Lower lobe of right lung (tissue), 2 donors: ENCODE results near the gene C3orf70. TPM values are rescaled to one million over a fixed set of nuclear protein-coding genes. Genes with fewer than 3 reads are reported as not detected.
A peak's percentile ranks its signal among the peaks of the same experiment; 100 is the strongest.

ENCODE experiments used
- ATAC-seq, 2 donors: fragments of 200-7000 bp; cut with Tn5 transposase; one replicate each; pipeline ENCODE4 v1.9.1; 2020 to 2022; ENCODE audit warnings: mild to moderate bottlenecking in 2 of 2, moderate library complexity in 2 of 2
- DNase-seq: peaks from one replicate; pipeline ENCODE4 v3.0.0-alpha.2; 2020
- H3K27ac ChIP-seq: fragments of 200-600 bp; one replicate; pipeline ENCODE4 v1.8.0; 2022
- H3K27me3 ChIP-seq: fragments of 200-600 bp; one replicate; pipeline ENCODE4 v1.8.0; 2022; ENCODE audit warnings: low read depth
- H3K36me3 ChIP-seq: fragments of 200-600 bp; one replicate; pipeline ENCODE4 v1.8.0; 2022; ENCODE audit warnings: mild to moderate bottlenecking
- H3K4me1 ChIP-seq: fragments of 200-600 bp; one replicate; pipeline ENCODE4 v1.8.0; 2022
- H3K4me3 ChIP-seq: fragments of 200-600 bp; one replicate; pipeline ENCODE4 v1.8.0; 2022; ENCODE audit warnings: mild to moderate bottlenecking
- H3K9me3 ChIP-seq: fragments of 200-600 bp; one replicate; pipeline ENCODE4 v1.8.0; 2022
- intact Hi-C: fragments of 100-400 bp; cut with DNase I; formaldehyde crosslinking; loops from one replicate; pipeline ENCODE4 v1.11.0; 2022
- total RNA-seq: library from RNA; stranded (reverse); fragmentation: NEBNext Ultra II Directional; extraction: Animal tissue kit (Norgen Biotek cat#: 25700); gene quantifications from one replicate; pipeline ENCODE4 v1.2.1, GENCODE V29; 2021
- TF ChIP-seq, protein P1 (sequence below): fragments of 200-600 bp; IDR thresholded peaks from one replicate; pipeline ENCODE4 v1.8.0; 2022; ENCODE audit warnings: antibody characterized with exemption, mild to moderate bottlenecking
- donor health status: DM: no; HTN: yes; CAD: no; lungs with severe emphysema.

The C3orf70 gene
- total RNA-seq, 1 donor from 2014 or later = 3.2 TPM

DNA sequence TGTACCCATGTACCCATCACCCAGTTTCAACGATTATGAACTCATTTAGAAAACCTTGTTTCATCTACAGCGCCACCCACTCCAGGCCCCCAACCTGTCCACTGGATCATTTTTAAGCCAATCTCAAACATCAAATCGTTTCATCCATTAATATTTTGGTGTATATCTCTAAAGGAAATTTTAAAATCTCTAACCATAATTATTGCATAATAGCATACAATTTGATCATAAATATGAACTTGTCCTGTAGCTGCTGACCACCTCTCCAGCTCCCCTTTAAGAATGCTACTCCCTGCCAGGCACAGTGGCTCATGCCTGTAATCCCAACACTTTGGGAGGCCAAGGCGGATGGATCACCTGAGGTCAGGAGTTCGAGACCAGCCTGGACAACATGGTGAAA lies 2.8 kb upstream of the C3orf70 start:
- TF ChIP-seq, protein P1, sequence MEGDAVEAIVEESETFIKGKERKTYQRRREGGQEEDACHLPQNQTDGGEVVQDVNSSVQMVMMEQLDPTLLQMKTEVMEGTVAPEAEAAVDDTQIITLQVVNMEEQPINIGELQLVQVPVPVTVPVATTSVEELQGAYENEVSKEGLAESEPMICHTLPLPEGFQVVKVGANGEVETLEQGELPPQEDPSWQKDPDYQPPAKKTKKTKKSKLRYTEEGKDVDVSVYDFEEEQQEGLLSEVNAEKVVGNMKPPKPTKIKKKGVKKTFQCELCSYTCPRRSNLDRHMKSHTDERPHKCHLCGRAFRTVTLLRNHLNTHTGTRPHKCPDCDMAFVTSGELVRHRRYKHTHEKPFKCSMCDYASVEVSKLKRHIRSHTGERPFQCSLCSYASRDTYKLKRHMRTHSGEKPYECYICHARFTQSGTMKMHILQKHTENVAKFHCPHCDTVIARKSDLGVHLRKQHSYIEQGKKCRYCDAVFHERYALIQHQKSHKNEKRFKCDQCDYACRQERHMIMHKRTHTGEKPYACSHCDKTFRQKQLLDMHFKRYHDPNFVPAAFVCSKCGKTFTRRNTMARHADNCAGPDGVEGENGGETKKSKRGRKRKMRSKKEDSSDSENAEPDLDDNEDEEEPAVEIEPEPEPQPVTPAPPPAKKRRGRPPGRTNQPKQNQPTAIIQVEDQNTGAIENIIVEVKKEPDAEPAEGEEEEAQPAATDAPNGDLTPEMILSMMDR = no peak
- Histone ChIP-seq H3K27me3 (peaks cover 10% of the 10 kb centered on the region), H3K9me3 (no peaks in the 10 kb centered on the region)

DNA sequence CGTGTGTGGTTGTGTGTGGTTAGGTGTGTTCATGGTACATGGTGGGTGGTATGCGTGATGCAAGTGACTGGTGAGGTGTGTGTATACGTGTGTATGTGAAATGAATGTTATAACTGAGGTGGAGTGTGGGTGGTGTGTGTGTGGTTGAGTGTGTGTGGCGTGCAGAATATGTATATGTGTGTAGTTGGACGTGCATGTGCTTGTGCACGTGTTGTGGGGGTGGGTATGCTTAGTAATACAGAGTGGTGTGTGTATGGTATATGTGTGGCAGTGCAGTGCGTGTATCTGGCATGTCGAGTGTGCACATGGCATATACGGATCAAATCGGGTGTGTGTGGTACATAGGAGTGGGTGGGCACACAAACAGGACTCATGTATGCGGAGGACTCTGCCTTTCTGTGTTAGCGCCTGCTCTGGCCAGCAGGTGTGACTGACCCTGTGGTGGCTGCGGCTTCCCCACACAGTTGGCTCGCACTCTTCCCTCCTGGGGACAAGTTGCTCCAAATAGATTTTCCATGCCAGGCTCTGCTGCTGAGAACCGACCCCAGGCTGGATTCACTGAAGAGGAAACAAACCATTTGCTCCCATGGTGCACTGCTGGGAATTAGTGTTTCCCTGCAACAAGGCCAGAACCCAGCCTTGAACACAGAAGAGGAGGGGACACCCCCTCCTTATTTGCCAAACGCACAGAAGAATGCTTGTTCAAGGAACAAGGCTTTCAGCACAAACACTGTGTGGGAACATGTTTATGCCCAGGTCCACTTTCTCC lies 1.2 kb upstream of the C3orf70 start:
- ATAC-seq (no peak), DNase-seq (no peak)
- Histone ChIP-seq H3K27ac (no peak overlapping the region), H3K9me3 (no peaks in the 10 kb centered on the region), H3K4me1 (peaks cover 14% of the 10 kb centered on the region), H3K27me3 (peaks cover 10% of the 10 kb centered on the region), H3K4me3 (no peak overlapping the region), H3K36me3 (no peaks in the 10 kb centered on the region)
- TF ChIP-seq, protein P1 = no peak
- intact Hi-C loops = no loop called here

More for the DNA sequence above, 2.8 kb upstream of the C3orf70 start:
- H3K27ac ChIP-seq = no peak overlapping the region
- H3K4me1 ChIP-seq = peaks cover 14% of the 10 kb centered on the region
- no peak overlapping the region for H3K4me3 ChIP-seq
- intact Hi-C loops = no loop called here
- no peak for ATAC-seq
- DNase-seq = no peak
- H3K36me3 ChIP-seq = no peaks in the 10 kb centered on the region

DNA sequence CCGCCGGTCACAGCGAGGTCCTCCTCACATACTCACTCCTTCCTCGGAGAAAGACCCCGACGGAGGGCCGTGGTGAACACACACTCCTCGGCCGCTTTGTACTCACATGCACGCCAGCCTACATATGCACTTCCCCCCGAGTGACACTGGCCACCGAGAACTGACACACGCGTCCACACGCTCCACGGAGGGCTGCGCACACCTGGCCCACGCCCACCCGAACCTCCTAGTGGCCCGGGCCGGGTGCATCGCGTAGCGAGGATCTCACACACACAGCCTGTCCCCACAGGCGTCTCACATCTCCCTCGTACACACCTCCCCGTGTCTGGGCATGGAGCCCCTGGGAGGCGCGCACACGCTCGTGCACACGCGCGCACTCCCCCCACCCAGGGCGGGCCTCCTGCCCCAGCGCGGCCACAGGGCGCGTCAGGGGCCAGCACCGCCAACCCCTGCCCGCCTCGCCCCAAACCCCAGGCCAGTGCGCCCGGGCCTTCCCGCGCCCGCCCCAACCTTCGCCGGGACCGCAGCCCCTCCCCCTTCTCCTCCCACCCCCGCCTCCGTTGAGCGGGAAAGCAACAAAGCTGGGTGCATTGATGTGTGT lies 411 bp upstream of the C3orf70 start:
- intact Hi-C loops = no loop called here
- Histone ChIP-seq H3K27ac (no peak overlapping the region), H3K27me3 (peaks cover 10% of the 10 kb centered on the region), H3K4me3 (peak overlapping the region; percentile 66), H3K9me3 (no peaks in the 10 kb centered on the region), H3K36me3 (no peaks in the 10 kb centered on the region), H3K4me1 (peaks cover 14% of the 10 kb centered on the region)
- TF ChIP-seq, protein P1 = no peak
- ATAC-seq (peak; percentile 35 to 59), DNase-seq (no peak)

DNA sequence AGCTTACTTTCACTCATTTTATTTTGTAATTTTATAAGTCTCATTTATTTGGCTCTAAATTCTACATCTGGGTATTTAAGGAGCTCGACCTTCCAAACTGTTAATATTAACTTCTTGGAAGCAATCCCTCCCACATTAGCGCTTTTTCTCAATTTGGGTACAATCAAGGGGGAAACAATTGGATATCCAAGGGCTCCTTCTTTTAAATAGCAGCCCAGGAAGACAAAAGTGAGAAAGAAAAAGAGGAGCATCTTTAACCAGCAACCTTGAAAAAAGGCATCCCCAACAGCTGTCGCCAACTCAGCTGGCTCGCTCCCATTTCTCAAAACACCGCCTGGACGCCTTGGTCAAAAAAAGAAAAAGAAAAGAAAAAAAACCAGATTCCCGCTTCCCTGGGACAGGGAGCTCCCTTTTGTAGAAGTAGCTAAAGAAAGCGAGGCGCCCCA lies 873 bp downstream of the C3orf70 start:
- intact Hi-C loops = no loop called here
- ATAC-seq = no peak
- Histone ChIP-seq H3K9me3 (no peaks in the 10 kb centered on the region), H3K4me1 (peaks cover 14% of the 10 kb centered on the region), H3K27me3 (peaks cover 10% of the 10 kb centered on the region), H3K36me3 (no peaks in the 10 kb centered on the region), H3K4me3 (peak overlapping the region; percentile 66), H3K27ac (peak overlapping the region; percentile 69)
- DNase-seq = no peak
- TF ChIP-seq, protein P1 = no peak

DNA sequence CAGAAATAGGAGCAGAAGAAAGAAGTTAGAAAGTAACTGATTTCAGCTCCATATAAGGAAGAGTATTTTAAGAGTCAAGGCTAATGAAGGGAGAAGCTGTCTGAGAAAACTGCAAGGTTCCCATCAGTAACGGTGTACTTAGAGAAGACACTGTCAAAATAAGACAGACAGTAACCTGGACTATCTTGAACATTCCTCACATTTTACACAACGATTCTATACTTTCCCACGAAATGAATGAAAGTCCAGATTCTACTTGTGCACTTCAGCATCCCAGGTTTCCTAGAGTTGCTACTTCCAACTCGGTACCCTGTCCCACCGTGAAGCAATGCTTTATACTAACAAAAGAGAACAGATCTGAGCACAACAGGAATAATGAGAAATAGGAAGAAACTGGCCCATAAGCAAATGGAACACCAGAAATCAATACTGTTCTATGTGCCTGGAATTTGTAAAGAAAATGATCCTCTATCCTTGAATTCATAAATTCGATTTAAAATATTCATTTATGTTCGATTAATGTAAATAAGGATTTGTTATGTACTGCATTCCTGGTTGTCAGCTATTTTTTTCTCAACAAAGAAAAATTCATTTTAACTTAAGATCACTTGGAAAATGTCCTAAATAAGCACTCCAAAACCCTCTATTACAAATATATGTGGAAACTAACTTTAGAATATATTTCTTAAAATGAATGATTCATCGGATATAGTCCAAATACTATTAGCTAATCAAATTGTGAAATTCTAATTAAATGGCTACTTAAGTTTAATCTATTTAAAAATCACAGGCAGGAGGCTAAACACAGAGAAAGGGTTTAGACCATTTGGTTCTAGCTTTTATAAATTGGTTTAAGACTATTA lies 1.5 kb downstream of the C3orf70 start:
- peaks cover 10% of the 10 kb centered on the region for H3K27me3 ChIP-seq
- ATAC-seq (no peak), DNase-seq (no peak)
- H3K9me3 ChIP-seq = no peaks in the 10 kb centered on the region
- peak overlapping the region; percentile 66 for H3K4me3 ChIP-seq
- TF ChIP-seq, protein P1 = no peak
- no peaks in the 10 kb centered on the region for H3K36me3 ChIP-seq
- H3K27ac ChIP-seq = no peak overlapping the region
- intact Hi-C loops = no loop called here
- peaks cover 14% of the 10 kb centered on the region for H3K4me1 ChIP-seq
